Tracheal epithelial cell (primary cell): ENCODE measurements around the gene AKIRIN1. TPM values are rescaled to one million over a fixed set of nuclear protein-coding genes. Genes with fewer than 3 reads are reported as not detected.

ENCODE experiments used
- total RNA-seq: library from RNA; depleted of rRNA; stranded (reverse); fragments of >200 nt; gene quantifications from 2 replicates; pipeline ENCODE4 v1.2.1, GENCODE V29; 2014

The AKIRIN1 gene, protein sequence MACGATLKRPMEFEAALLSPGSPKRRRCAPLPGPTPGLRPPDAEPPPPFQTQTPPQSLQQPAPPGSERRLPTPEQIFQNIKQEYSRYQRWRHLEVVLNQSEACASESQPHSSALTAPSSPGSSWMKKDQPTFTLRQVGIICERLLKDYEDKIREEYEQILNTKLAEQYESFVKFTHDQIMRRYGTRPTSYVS
- total RNA-seq, result 40.7 and 56.1 TPM in 2 replicates

DNA sequence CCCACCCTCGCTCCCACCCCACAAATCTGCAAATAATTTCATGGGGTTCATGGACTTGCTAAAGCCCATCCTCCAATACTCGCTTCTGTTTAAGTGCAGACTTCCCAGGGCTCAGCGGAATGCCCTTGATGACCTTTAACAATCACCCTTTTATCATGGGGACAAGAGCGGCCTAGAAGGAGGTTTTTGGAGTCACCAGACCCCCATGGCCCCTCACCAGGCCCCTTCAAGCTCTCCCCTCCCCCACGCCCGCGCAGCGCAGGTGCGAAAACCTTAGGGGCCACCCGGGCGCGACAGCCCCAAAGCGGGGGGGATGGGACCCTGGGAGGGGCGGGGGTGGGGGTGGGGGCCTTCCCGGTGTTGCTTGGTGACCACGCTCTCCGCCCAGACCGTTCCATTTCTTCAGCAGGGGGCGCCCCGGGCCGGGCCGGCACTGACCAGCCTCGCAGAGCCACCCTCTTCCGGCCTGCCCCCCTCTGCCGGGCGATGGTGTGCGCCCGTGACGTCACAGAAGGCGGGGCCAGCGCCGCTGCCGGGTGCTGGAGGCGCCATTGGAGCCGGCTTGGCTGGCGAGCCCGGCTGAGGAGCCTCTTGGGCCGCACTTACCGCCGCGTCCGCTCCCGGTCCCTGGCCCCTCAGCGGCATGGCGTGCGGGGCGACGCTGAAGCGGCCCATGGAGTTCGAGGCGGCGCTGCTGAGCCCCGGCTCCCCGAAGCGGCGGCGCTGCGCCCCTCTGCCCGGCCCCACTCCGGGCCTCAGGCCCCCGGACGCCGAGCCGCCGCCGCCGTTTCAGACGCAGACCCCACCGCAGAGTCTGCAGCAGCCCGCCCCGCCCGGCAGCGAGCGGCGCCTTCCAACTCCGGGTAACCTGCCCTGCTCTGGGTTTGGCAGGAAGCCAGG, at the start of gene AKIRIN1:
Gene AKIRIN1, plus strand, starts transcription at position 539 of the 900 bp plus-strand sequence. Its CDS starts 105 bp downstream, at position 644.

GRCh38 chr1:38941527-38942019, 49.5 kb upstream of the AKIRIN1 start, which contains the start of gene RHBDL2:
RHBDL2 (minus strand) TSS chr1:38941830; CDS start chr1:38919212, 22,618 bp downstream.

GRCh38 chr1:39026051-39026865, 35.2 kb downstream of the AKIRIN1 start, which contains the start of gene NDUFS5:
NDUFS5 (plus strand) TSS chr1:39026350; CDS start chr1:39028725, 2,375 bp downstream.

Other genes with a start within 250 kb of the AKIRIN1 start
- gene RRAGC, start 131.5 kb upstream of the AKIRIN1 start, total RNA-seq, result 19.5 and 20.2 TPM in 2 replicates
- gene MYCBP, start 117.9 kb upstream of the AKIRIN1 start, total RNA-seq, result 14.0 and 19.2 TPM in 2 replicates
- 0.21 and 0.24 TPM in 2 replicates for gene GJA9, start 109.7 kb upstream of the AKIRIN1 start, total RNA-seq
- gene RHBDL2, start 49.4 kb upstream of the AKIRIN1 start, total RNA-seq, result 3.2 and 8.4 TPM in 2 replicates
- 315 and 340 TPM in 2 replicates for gene NDUFS5, start 35.1 kb downstream of the AKIRIN1 start, total RNA-seq
- 142 and 236 TPM in 2 replicates for gene MACF1, start 213.4 kb downstream of the AKIRIN1 start, total RNA-seq